Astrocyte (in vitro differentiated cells and primary cell): Measurements from ENCODE around the gene CPNE4. TPM values are rescaled to one million over a fixed set of nuclear protein-coding genes. Genes with fewer than 3 reads are reported as not detected.

Source experiments
- DNase-seq: peaks from one replicate; pipeline ENCODE4 v3.0.0-alpha.2; 2010; ENCODE audit warnings: low read depth
- FAIRE-seq: peaks from 2 replicates; lab custom pipeline; 2011; peaks lifted over from hg19 to GRCh38; lab: Jason Lieb, UNC
- H2AFZ ChIP-seq: 2 replicates; pipeline ENCODE4 v1.6.0; 2012; ENCODE audit warnings: low read depth, low read length, inconsistent platforms
- H3K27ac ChIP-seq: 2 replicates; pipeline ENCODE4 v1.5.1; 2011; ENCODE audit warnings: low read depth, low read length, inconsistent platforms
- H3K27me3 ChIP-seq: 2 replicates; pipeline ENCODE4 v1.6.0; 2011; ENCODE audit warnings: low read length, inconsistent platforms; ENCODE audit not compliant: insufficient read depth
- H3K36me3 ChIP-seq: 2 replicates; pipeline ENCODE4 v1.5.1; 2011; ENCODE audit warnings: low read length, inconsistent platforms; ENCODE audit not compliant: insufficient read depth
- H3K4me1 ChIP-seq: 2 replicates; pipeline ENCODE4 v1.5.1; 2011; ENCODE audit warnings: low read length, inconsistent platforms; ENCODE audit not compliant: insufficient read depth
- H3K4me2 ChIP-seq: 2 replicates; pipeline ENCODE4 v1.6.0; 2012; ENCODE audit warnings: low read length, inconsistent platforms
- H3K4me3 ChIP-seq: 2 replicates; pipeline ENCODE4 v1.5.1; 2011; ENCODE audit warnings: low read depth, mild to moderate bottlenecking, low read length, inconsistent platforms; ENCODE audit not compliant: insufficient read depth
- H3K79me2 ChIP-seq: 2 replicates; pipeline ENCODE4 v1.6.0; 2012; ENCODE audit warnings: mild to moderate bottlenecking, low read length, inconsistent platforms; ENCODE audit not compliant: insufficient read depth
- H3K9ac ChIP-seq: 2 replicates; pipeline ENCODE4 v1.6.0; 2012; ENCODE audit warnings: mild to moderate bottlenecking, low read length, inconsistent platforms
- H3K9me3 ChIP-seq: 2 replicates; pipeline ENCODE4 v1.5.1; 2012; ENCODE audit warnings: low read depth, mild to moderate bottlenecking, low read length, inconsistent platforms; ENCODE audit not compliant: insufficient read depth
- H4K20me1 ChIP-seq: 2 replicates; pipeline ENCODE4 v1.6.0; 2012; ENCODE audit warnings: low read length, inconsistent platforms; ENCODE audit not compliant: insufficient read depth
- H3K27ac Mint-ChIP-seq: one replicate; pipeline ENCODE4 v1.8.0; 2021; ENCODE audit warnings: mild to moderate bottlenecking, mixed read lengths; ENCODE audit not compliant: unreplicated experiment
- H3K27me3 Mint-ChIP-seq: one replicate; pipeline ENCODE4 v1.8.0; 2021; ENCODE audit warnings: low read depth, mixed read lengths; ENCODE audit not compliant: unreplicated experiment
- H3K36me3 Mint-ChIP-seq: one replicate; pipeline ENCODE4 v1.8.0; 2021; ENCODE audit warnings: low read depth, mixed read lengths; ENCODE audit not compliant: unreplicated experiment
- H3K4me1 Mint-ChIP-seq: one replicate; pipeline ENCODE4 v1.8.0; 2021; ENCODE audit warnings: low read depth, mixed read lengths; ENCODE audit not compliant: unreplicated experiment
- H3K4me3 Mint-ChIP-seq: one replicate; pipeline ENCODE4 v1.8.0; 2021; ENCODE audit warnings: mild to moderate bottlenecking, moderate library complexity, mixed read lengths; ENCODE audit not compliant: unreplicated experiment
- H3K9me3 Mint-ChIP-seq: one replicate; pipeline ENCODE4 v1.8.0; 2021; ENCODE audit warnings: mild to moderate bottlenecking, mixed read lengths; ENCODE audit not compliant: unreplicated experiment
- CTCF ChIP-seq: IDR thresholded peaks from 2 replicates; pipeline ENCODE4 v1.5.1; 2011; ENCODE audit warnings: low read depth, mild to moderate bottlenecking, inconsistent platforms, low read length, moderate library complexity; ENCODE audit not compliant: insufficient read depth
- EZH2 ChIP-seq: IDR thresholded peaks from 2 replicates; pipeline ENCODE4 v1.6.1; 2012; ENCODE audit warnings: mild to moderate bottlenecking, low read length, inconsistent platforms; ENCODE audit not compliant: insufficient read depth
- total RNA-seq: library from RNA; stranded (reverse); gene quantifications from 2 replicates; pipeline ENCODE4 v1.2.1, GENCODE V29; 2021

Gene CPNE4
- total RNA-seq, 1 donor from 2014 or later = 0.68 TPM

- TF ChIP-seq EZH2 (no peak), CTCF (no peak)
- no peaks in the 10 kb centered on the region for H3K79me2 ChIP-seq
- DNase-seq (no peak), FAIRE-seq (no peak)
- no peak overlapping the region for H3K4me3 Mint-ChIP-seq
- H3K27me3 Mint-ChIP-seq = peaks cover 9% of the 10 kb centered on the region
- no peak overlapping the region for H3K27ac ChIP-seq
- H3K36me3 ChIP-seq = no peaks in the 10 kb centered on the region
- no peak overlapping the region for H3K4me3 ChIP-seq
- H3K9me3 Mint-ChIP-seq = no peaks in the 10 kb centered on the region
- H3K9ac ChIP-seq = no peak overlapping the region
- no peak overlapping the region for H3K4me2 ChIP-seq
- H2AFZ ChIP-seq = no peak overlapping the region
- H3K27ac Mint-ChIP-seq = no peak overlapping the region
- H3K4me1 ChIP-seq = no peaks in the 10 kb centered on the region
- H3K27me3 ChIP-seq = no peaks in the 10 kb centered on the region
- no peaks in the 10 kb centered on the region for H3K36me3 Mint-ChIP-seq
- peaks cover 3% of the 10 kb centered on the region for H3K4me1 Mint-ChIP-seq
- H4K20me1 ChIP-seq = no peaks in the 10 kb centered on the region
- H3K9me3 ChIP-seq = no peaks in the 10 kb centered on the region
These were observed 481.1 kb downstream of the CPNE4 start for GRCh38 chr3:131553495-131554247.

GRCh38 chr3:131551761-131552160 lies 483.1 kb downstream of the CPNE4 start:
- H3K4me1 ChIP-seq = no peaks in the 10 kb centered on the region
- no peaks in the 10 kb centered on the region for H3K36me3 Mint-ChIP-seq

More at GRCh38 chr3:131551761-131552160, 483.1 kb downstream of the CPNE4 start:
- Histone ChIP-seq H3K9me3 (no peaks in the 10 kb centered on the region), H2AFZ (no peak overlapping the region), H3K36me3 (no peaks in the 10 kb centered on the region), H3K4me2 (no peak overlapping the region), H3K27ac (no peak overlapping the region), H3K27me3 (no peaks in the 10 kb centered on the region), H3K79me2 (no peaks in the 10 kb centered on the region), H3K9ac (no peak overlapping the region), H3K4me3 (no peak overlapping the region), H4K20me1 (no peaks in the 10 kb centered on the region)
- Mint-ChIP-seq H3K9me3 (no peaks in the 10 kb centered on the region), H3K4me1 (peaks cover 3% of the 10 kb centered on the region), H3K27ac (no peak overlapping the region), H3K27me3 (peaks cover 6% of the 10 kb centered on the region), H3K4me3 (no peak overlapping the region)
- DNase-seq (no peak), FAIRE-seq (no peak)
- TF ChIP-seq EZH2 = no peak
- no peak for TF ChIP-seq CTCF
